Breast epithelium (tissue), 3 donors: ENCODE data around the gene SGPP1.

Source experiments
- CTCF ChIP-seq, 3 donors: fragments of 450-650 bp; IDR thresholded peaks; one replicate each; pipeline ENCODE4 v1.5.1; 2016 to 2017; ENCODE audit warnings: antibody characterized with exemption in 3 of 3, mild to moderate bottlenecking in 3 of 3, moderate library complexity in 3 of 3
- POLR2AphosphoS5 ChIP-seq, 3 donors: sonication (generic); formaldehyde crosslinking; IDR thresholded peaks; one replicate each; pipeline ENCODE4 v1.6.1; 2017; ENCODE audit warnings: antibody characterized with exemption in 3 of 3

DNA sequence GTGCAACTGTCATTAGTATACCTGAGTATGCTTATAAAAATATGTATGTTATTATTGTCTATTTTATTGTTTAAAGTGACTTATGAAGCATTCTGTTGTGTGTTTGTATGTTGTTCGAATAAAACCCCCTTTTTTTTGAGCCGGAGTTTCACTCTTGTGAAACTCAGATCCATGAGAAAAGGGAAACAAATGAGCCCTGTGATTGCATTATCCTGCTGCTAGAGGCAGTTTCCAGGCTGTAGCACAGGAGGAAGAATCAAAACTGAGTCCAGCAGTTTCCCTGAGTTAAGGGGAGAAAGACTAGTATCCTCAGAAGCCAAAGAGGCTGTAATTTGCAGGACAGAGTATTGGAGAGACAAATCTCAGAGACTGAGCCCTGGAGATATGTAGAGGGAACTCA is 12.5 kb downstream of the SGPP1 start:
- TF ChIP-seq CTCF (IDR thresholded peaks at IDR 0.05) (no peak), POLR2AphosphoS5 (IDR thresholded peaks at IDR 0.05) (no peak)
